ENCODE results near the gene HOXC5.

HOXC5 gene

GRCh38 chr12:54034785-54035310, 2.0 kb downstream of the HOXC5 start:
- no peak for TF ChIP-seq CTCF (IDR thresholded peaks at IDR 0.05; ENCODE audit: control insufficient read depth, insufficient read depth, low read depth, low read length, missing control alignments)
- no peak overlapping the region for H3K4me3 ChIP-seq (ENCODE audit: control insufficient read depth, low read depth, low read length)
- no peak for DNase-seq (ENCODE audit: low read depth)

GRCh38 chr12:54035568-54036264, 2.9 kb downstream of the HOXC5 start:
- no peak overlapping the region for H3K4me3 ChIP-seq (ENCODE audit: control insufficient read depth, low read depth, low read length)
- no peak for DNase-seq (ENCODE audit: low read depth)
- TF ChIP-seq CTCF (IDR thresholded peaks at IDR 0.05; ENCODE audit: control insufficient read depth, insufficient read depth, low read depth, low read length, missing control alignments): no peak

GRCh38 chr12:54036620-54037359, 3.9 kb downstream of the HOXC5 start:
- TF ChIP-seq CTCF (IDR thresholded peaks at IDR 0.05; ENCODE audit: control insufficient read depth, insufficient read depth, low read depth, low read length, missing control alignments): no peak
- H3K4me3 ChIP-seq (ENCODE audit: control insufficient read depth, low read depth, low read length): no peak overlapping the region
- no peak for DNase-seq (ENCODE audit: low read depth)

- DNase-seq (ENCODE audit: low read depth): no peak
- H3K4me3 ChIP-seq (ENCODE audit: control insufficient read depth, low read depth, low read length): no peak overlapping the region
- no peak for TF ChIP-seq CTCF (IDR thresholded peaks at IDR 0.05; ENCODE audit: control insufficient read depth, insufficient read depth, low read depth, low read length, missing control alignments)
These were observed 4.8 kb downstream of the HOXC5 start for GRCh38 chr12:54037360-54038283.

- no peak overlapping the region for H3K4me3 ChIP-seq (ENCODE audit: control insufficient read depth, low read depth, low read length)
- no peak for TF ChIP-seq CTCF (IDR thresholded peaks at IDR 0.05; ENCODE audit: control insufficient read depth, insufficient read depth, low read depth, low read length, missing control alignments)
- no peak for DNase-seq (ENCODE audit: low read depth)
These were observed 5.5 kb downstream of the HOXC5 start for GRCh38 chr12:54038284-54038870.
